ENCODE results near the gene NUP214. TPM values are rescaled to one million over a fixed set of nuclear protein-coding genes. Genes with fewer than 3 reads are reported as not detected.
"Not testable (repeated sequence)": the region's sequence is repeated elsewhere in the genome, so short reads cannot be mapped to it uniquely, and the experiment has no call there.

The NUP214 gene
- total RNA-seq, 1 donor from 2014 or later, result 70.2 TPM

DNA sequence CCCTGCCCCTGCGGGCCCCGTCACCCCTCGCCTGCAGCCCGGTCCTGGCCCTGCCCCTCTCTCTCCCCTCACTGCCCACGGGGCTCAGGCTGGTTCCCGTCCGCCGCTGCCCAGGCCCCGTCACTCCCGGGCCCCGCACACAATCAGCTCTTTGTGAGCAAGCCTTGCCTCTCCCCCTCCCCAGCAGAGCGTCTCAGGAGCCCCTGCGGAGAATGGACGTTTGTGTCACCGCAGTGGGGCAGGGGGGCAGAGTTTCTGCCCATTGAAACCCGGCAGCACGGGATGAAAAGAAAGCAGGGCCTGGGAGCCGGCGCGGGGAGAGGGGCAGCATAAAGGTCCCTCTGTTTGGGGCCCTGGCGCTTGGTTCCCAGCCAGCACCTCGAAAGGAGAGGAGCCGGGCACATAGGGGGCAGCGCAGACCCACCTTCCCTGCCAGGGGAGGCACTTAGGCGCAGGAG lies 13.5 kb upstream of the NUP214 start:
- H3K4me3 ChIP-seq, result no peak overlapping the region
- intact Hi-C loops (cut with DNase I), result no loop called here
- H3K4me1 ChIP-seq, result no peaks in the 10 kb centered on the region
- H3K9me3 ChIP-seq, result no peaks in the 10 kb centered on the region
- no peaks in the 10 kb centered on the region for H3K36me3 ChIP-seq
- no peaks in the 10 kb centered on the region for H3K27me3 ChIP-seq
- DNase-seq (ENCODE audit: extremely low spot score in 2 of 2), result no peak
- TF ChIP-seq, protein P1, sequence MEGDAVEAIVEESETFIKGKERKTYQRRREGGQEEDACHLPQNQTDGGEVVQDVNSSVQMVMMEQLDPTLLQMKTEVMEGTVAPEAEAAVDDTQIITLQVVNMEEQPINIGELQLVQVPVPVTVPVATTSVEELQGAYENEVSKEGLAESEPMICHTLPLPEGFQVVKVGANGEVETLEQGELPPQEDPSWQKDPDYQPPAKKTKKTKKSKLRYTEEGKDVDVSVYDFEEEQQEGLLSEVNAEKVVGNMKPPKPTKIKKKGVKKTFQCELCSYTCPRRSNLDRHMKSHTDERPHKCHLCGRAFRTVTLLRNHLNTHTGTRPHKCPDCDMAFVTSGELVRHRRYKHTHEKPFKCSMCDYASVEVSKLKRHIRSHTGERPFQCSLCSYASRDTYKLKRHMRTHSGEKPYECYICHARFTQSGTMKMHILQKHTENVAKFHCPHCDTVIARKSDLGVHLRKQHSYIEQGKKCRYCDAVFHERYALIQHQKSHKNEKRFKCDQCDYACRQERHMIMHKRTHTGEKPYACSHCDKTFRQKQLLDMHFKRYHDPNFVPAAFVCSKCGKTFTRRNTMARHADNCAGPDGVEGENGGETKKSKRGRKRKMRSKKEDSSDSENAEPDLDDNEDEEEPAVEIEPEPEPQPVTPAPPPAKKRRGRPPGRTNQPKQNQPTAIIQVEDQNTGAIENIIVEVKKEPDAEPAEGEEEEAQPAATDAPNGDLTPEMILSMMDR (IDR thresholded peaks at IDR 0.05), result no peak
- no peak for TF ChIP-seq POLR2A (IDR thresholded peaks at IDR 0.05)
- no peak for TF ChIP-seq POLR2AphosphoS5 (IDR thresholded peaks at IDR 0.05; ENCODE audit: insufficient read depth in 1 of 2, low read depth in 1 of 2)
- no peak overlapping the region for H3K27ac ChIP-seq

DNA sequence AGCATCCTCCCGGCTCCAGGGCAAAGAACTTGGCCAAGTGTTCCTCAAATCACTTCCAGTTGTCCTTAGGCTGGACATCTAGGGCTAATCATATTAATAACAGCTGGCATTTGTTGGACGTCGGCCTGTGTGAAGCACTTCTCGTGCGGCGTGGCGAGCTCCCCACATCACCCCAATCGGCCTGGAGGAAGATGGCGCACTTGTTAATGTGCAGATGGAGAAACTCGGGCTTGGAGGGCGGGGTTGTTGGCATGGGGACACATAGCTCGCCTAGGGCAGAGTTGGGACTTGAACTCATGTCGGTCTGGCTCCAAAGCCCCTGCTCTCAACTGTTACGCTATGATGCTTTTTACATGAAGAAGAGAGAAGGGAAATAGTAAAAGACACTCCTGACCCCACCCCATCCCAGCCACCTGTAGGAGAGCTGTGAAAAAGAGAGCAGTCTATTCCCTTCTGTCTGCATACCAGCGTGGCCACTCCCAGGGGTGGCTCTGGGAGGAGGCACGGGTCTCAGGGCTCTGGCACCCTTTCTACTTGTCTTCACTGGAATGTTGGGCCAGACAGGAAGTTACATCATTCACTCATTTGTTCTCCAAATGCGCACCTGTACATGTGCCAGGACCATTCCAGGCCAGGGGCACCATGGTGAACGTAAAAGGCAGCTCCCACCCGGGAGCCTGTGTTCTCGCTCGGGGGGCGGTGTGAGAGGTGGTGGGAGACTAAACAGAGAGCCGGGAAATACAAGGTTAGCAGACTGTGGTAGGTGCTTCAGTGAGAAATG lies 12.8 kb upstream of the NUP214 start:
- no peaks in the 10 kb centered on the region for H3K9me3 ChIP-seq

DNA sequence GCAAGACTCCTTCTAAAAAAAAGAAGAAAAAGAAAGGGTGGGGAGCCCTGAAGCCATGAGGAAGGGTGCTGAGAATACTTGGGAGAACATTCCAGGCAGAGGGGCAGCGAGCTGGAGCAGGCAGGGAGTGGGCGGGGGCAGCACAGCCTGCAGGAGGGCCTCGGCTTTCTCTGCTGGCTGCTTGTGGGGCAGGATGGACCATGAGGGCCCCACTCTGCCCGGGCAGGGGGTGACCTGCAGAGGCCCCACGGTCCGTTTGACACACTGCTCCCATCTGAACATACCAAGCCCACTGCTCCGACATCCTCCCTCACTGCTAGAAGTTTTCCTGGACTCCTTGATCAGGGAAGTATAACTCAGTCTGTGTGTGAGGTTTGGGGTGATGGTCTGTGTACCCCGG lies 11.7 kb upstream of the NUP214 start:
- Histone ChIP-seq H3K27ac (no peak overlapping the region), H3K36me3 (no peaks in the 10 kb centered on the region), H3K27me3 (no peaks in the 10 kb centered on the region), H3K4me3 (no peak overlapping the region), H3K4me1 (no peaks in the 10 kb centered on the region), H3K9me3 (no peaks in the 10 kb centered on the region)
- DNase-seq (ENCODE audit: extremely low spot score in 2 of 2), result no peak
- intact Hi-C loops (cut with DNase I), result no loop called here
- TF ChIP-seq, protein P1 (IDR thresholded peaks at IDR 0.05), result no peak
- TF ChIP-seq POLR2AphosphoS5 (IDR thresholded peaks at IDR 0.05; ENCODE audit: insufficient read depth in 1 of 2, low read depth in 1 of 2), result no peak
- no peak for TF ChIP-seq POLR2A (IDR thresholded peaks at IDR 0.05)

More for the DNA sequence above, 12.8 kb upstream of the NUP214 start:
- H3K27ac ChIP-seq, result no peak overlapping the region
- DNase-seq (ENCODE audit: extremely low spot score in 2 of 2), result no peak
- no peak overlapping the region for H3K4me3 ChIP-seq
- H3K4me1 ChIP-seq, result no peaks in the 10 kb centered on the region
- no peaks in the 10 kb centered on the region for H3K36me3 ChIP-seq
- intact Hi-C loops (cut with DNase I), result no loop called here
- TF ChIP-seq POLR2AphosphoS5 (IDR thresholded peaks at IDR 0.05; ENCODE audit: insufficient read depth in 1 of 2, low read depth in 1 of 2) (no peak), POLR2A (IDR thresholded peaks at IDR 0.05) (no peak)
- TF ChIP-seq, protein P1 (IDR thresholded peaks at IDR 0.05), result no peak
- H3K27me3 ChIP-seq, result no peaks in the 10 kb centered on the region

DNA sequence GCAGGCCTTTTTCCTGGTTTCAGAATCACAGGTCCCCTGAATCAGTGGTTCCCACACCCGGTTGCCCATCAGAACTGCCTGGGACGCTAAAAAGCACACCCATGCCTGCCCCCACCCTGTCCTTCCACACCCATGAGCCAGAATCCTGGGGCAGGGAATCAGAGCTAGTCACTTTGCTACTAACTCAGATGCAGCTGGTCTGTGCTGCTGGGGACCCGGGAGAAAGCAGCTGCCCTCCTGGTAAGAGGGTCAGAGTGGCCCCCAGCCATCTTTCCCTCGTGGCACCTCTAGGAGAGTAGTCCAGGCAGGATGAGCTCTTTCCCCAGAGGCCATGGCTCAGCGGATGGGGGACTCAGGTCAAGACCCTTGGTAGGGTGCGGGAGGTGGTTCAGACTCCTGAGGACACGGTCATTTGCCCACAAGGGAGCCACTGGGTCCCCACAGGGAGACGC lies 11.3 kb upstream of the NUP214 start:
- no peaks in the 10 kb centered on the region for H3K36me3 ChIP-seq
- intact Hi-C loops (cut with DNase I), result no loop called here

DNA sequence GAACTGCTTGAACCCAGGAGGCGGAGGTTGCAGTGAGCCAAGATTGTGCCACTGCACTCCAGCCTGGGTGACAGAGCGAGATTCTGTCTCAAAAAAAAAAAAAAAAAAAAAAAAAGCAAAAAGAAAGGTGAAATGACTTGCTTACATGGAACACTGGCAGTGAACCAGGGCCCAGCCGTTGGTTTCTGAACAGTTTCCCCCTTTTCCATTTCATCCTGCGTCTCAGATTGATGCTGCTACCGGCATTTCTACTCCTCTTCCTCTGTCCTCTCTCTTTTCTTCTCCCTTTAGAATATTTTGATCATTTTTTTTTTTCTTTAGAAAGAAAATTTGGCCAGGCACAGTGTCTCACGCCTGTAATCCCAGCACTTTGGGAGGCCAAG lies 10.0 kb upstream of the NUP214 start:
- H3K4me1 ChIP-seq; H3K27me3 ChIP-seq; H3K9me3 ChIP-seq; DNase-seq (ENCODE audit: extremely low spot score in 2 of 2); H3K4me3 ChIP-seq; H3K36me3 ChIP-seq; intact Hi-C loops (cut with DNase I); H3K27ac ChIP-seq: not testable (repeated sequence)

More for the DNA sequence above, 11.3 kb upstream of the NUP214 start:
- Histone ChIP-seq H3K27ac (no peak overlapping the region), H3K9me3 (no peaks in the 10 kb centered on the region), H3K4me1 (no peaks in the 10 kb centered on the region), H3K4me3 (no peak overlapping the region), H3K27me3 (no peaks in the 10 kb centered on the region)
- TF ChIP-seq POLR2AphosphoS5 (IDR thresholded peaks at IDR 0.05; ENCODE audit: insufficient read depth in 1 of 2, low read depth in 1 of 2) (no peak), POLR2A (IDR thresholded peaks at IDR 0.05) (no peak)
- TF ChIP-seq, protein P1 (IDR thresholded peaks at IDR 0.05), result no peak
- peak in 1 of 2 donors; percentile 76 for DNase-seq (ENCODE audit: extremely low spot score in 2 of 2)

Measured in vagina (tissue), 2 donors.